ENCODE results near the gene MTMR3.

DNA sequence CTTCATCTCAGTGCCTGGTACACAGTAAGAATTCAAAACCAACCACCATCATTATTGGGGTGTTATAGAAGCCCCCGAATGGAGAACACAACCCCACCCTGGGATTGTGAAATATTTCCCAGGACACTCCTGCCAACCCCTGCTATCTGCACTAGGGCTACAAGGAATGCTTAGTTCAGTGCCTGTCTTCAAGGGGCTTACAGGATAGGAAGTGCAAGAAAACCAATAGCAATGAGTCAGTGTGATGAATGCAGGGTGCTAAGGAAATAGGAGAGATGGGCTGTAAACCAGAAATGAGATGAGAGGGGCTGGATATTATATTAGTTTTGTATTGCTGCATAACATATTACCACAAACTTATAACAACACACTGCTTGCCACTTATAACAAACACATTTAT lies 43.9 kb upstream of the MTMR3 start:
- TF ChIP-seq EZH2 (IDR thresholded peaks at IDR 0.05; ENCODE audit: borderline replicate concordance, low read depth, low read length, severe bottlenecking): no peak
- TF ChIP-seq CTCF (IDR thresholded peaks at IDR 0.05; ENCODE audit: borderline replicate concordance, extremely low read depth, low read length, poor library complexity, severe bottlenecking): no peak
